ENCODE results near the gene ARHGAP22. TPM values are rescaled to one million over a fixed set of nuclear protein-coding genes. Genes with fewer than 3 reads are reported as not detected.

ARHGAP22 gene
- total RNA-seq, 4 donors from 2014 or later: 2.2 to 9.1 (median 4.8) TPM

DNA sequence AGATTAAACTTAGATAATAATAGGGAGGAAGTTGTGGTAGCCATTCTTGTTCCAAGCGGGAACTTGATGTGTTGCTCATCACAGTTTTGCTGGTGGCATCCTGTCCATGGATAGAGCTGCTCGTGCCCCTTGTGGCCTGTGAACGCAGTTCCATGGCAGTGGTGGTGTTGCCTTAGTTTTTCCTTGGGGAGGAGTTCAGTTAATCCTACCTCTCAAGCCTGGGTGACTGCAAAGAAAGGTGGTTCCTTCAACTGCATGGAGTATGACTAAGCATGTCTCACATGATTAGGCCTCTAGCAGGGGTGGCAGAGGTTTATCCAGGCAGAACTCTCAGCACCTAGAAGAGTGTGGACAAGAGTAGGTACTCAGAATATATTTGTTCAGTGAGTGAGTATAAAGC lies 198.7 kb downstream of the ARHGAP22 start:
- DNase-seq (ENCODE audit: extremely low spot score): no peak
- no peak overlapping the region for H3K4me3 ChIP-seq
- WGBS: 49% methylated on average over 3 of the region's 3 CpGs
- no peaks in the 10 kb centered on the region for H3K4me1 ChIP-seq
- peaks cover 0 to 31% (median 9%) of the 10 kb centered on the region in 4 donors for H3K36me3 ChIP-seq
- TF ChIP-seq EP300 (IDR thresholded peaks at IDR 0.05): no peak
- TF ChIP-seq, protein P1, sequence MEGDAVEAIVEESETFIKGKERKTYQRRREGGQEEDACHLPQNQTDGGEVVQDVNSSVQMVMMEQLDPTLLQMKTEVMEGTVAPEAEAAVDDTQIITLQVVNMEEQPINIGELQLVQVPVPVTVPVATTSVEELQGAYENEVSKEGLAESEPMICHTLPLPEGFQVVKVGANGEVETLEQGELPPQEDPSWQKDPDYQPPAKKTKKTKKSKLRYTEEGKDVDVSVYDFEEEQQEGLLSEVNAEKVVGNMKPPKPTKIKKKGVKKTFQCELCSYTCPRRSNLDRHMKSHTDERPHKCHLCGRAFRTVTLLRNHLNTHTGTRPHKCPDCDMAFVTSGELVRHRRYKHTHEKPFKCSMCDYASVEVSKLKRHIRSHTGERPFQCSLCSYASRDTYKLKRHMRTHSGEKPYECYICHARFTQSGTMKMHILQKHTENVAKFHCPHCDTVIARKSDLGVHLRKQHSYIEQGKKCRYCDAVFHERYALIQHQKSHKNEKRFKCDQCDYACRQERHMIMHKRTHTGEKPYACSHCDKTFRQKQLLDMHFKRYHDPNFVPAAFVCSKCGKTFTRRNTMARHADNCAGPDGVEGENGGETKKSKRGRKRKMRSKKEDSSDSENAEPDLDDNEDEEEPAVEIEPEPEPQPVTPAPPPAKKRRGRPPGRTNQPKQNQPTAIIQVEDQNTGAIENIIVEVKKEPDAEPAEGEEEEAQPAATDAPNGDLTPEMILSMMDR (IDR thresholded peaks at IDR 0.05): no peak
- no peak for TF ChIP-seq POLR2A (IDR thresholded peaks at IDR 0.05; ENCODE audit: low read depth)
- TF ChIP-seq POLR2AphosphoS5 (IDR thresholded peaks at IDR 0.05): no peak
- no peak overlapping the region for H3K27ac ChIP-seq (replicated peaks in 1 of 4)
- intact Hi-C loops (cut with DNase I): no loop called here
- no peaks in the 10 kb centered on the region for H3K27me3 ChIP-seq
- peaks cover 0 to under 1% (median 0%) of the 10 kb centered on the region in 4 donors for H3K9me3 ChIP-seq

GRCh38 chr10:48404646-48405045 lies 200.2 kb downstream of the ARHGAP22 start:
- Histone ChIP-seq H3K4me3 (no peak overlapping the region), H3K9me3 (no peaks in the 10 kb centered on the region), H3K36me3 (peaks cover 0 to 16% (median under 1%) of the 10 kb centered on the region in 4 donors), H3K27ac (replicated peaks in 1 of 4) (no peak overlapping the region), H3K27me3 (no peaks in the 10 kb centered on the region), H3K4me1 (peaks cover 0 to 12% (median 10%) of the 10 kb centered on the region in 4 donors)
- intact Hi-C loops (cut with DNase I): no loop called here
- WGBS: 80% methylated on average over 4 of the region's 4 CpGs
- TF ChIP-seq, protein P1 (IDR thresholded peaks at IDR 0.05): no peak
- TF ChIP-seq POLR2A (IDR thresholded peaks at IDR 0.05; ENCODE audit: low read depth) (no peak), POLR2AphosphoS5 (IDR thresholded peaks at IDR 0.05) (no peak), EP300 (IDR thresholded peaks at IDR 0.05) (no peak)
- no peak for DNase-seq (ENCODE audit: extremely low spot score)

- TF ChIP-seq, protein P1 (IDR thresholded peaks at IDR 0.05): no peak
- TF ChIP-seq EP300 (IDR thresholded peaks at IDR 0.05) (no peak), POLR2AphosphoS5 (IDR thresholded peaks at IDR 0.05) (no peak)
- WGBS: 97% methylated on average over 1 of the region's 1 CpG
- no peak overlapping the region for H3K27ac ChIP-seq (replicated peaks in 1 of 4)
- no peaks in the 10 kb centered on the region for H3K27me3 ChIP-seq
- no peak overlapping the region for H3K4me3 ChIP-seq
- no peaks in the 10 kb centered on the region for H3K9me3 ChIP-seq
- DNase-seq (ENCODE audit: extremely low spot score): no peak
- intact Hi-C loops (cut with DNase I): no loop called here
- peaks cover 0 to 26% (median 22%) of the 10 kb centered on the region in 4 donors for H3K4me1 ChIP-seq
- no peaks in the 10 kb centered on the region for H3K36me3 ChIP-seq
Observed at GRCh38 chr10:48400850-48401220, 204.0 kb downstream of the ARHGAP22 start.

DNA sequence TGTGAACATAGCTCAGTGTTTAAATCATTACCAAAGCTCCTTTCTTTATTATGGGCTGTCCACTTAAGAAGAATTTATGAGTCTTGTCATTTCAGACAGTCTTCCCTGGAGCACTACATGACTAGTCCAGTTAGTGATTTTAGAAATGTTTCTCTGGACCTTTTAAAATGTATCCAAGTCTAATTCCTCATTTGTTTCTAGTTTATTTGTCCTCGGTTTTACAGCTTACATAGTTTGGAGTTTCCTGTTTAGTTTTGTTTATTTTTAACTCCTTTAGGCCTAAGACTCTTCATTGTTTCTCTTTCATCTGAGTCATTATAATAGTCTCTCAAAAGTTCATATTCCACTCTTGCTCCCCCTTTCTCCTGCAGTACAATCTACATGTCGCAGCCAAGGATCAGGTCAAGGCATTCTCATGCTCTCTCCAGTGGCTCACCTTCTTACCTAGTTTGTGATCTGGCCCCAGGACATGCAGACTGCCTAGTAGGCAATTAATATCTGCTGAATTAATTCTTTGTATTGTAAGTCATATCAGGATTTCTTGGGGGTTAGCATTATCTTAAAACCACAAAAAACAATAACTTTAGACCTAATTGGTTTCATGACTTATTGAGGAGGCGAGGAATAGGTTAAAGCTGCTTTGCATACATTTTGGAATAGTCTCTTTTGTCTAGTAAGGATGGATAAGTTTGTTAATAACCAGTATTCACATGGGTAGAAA lies 204.6 kb downstream of the ARHGAP22 start:
- Histone ChIP-seq H3K4me1 (peaks cover 0 to 26% (median 22%) of the 10 kb centered on the region in 4 donors), H3K27ac (replicated peaks in 1 of 4) (no peak overlapping the region), H3K27me3 (no peaks in the 10 kb centered on the region), H3K36me3 (no peaks in the 10 kb centered on the region), H3K4me3 (no peak overlapping the region), H3K9me3 (no peaks in the 10 kb centered on the region)
- TF ChIP-seq, protein P1 (IDR thresholded peaks at IDR 0.05): no peak
- no peak for TF ChIP-seq POLR2A (IDR thresholded peaks at IDR 0.05; ENCODE audit: low read depth)
- TF ChIP-seq EP300 (IDR thresholded peaks at IDR 0.05): no peak
- TF ChIP-seq POLR2AphosphoS5 (IDR thresholded peaks at IDR 0.05): no peak
- intact Hi-C loops (cut with DNase I): no loop called here
- 64% methylated on average over 3 of the region's 3 CpGs for WGBS
- DNase-seq (ENCODE audit: extremely low spot score): no peak

DNA sequence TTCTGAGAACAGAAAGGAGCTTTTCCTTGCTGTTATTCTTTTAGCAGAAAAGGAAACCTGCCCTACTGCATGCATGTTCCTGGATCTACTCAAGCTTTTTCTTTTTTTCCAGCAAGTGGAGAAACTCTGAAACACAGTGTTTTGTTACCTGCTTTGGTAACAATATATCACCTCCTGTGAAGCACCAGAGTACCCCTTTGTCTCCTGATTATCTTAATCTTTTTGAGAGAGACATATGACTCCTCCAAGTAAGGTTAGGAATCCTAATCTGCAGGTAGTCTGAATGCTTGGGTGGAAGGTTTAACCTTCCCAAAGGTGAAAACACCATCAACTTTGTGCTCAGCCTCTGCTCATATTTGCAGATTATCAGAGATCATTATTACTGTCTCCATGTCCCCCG lies 205.3 kb downstream of the ARHGAP22 start:
- Histone ChIP-seq H3K9me3 (no peaks in the 10 kb centered on the region), H3K27me3 (no peaks in the 10 kb centered on the region), H3K4me1 (peaks cover 0 to 26% (median 22%) of the 10 kb centered on the region in 4 donors), H3K36me3 (no peaks in the 10 kb centered on the region), H3K27ac (replicated peaks in 1 of 4) (no peak overlapping the region), H3K4me3 (no peak overlapping the region)
- TF ChIP-seq POLR2AphosphoS5 (IDR thresholded peaks at IDR 0.05): no peak
- TF ChIP-seq EP300 (IDR thresholded peaks at IDR 0.05): no peak
- TF ChIP-seq, protein P1 (IDR thresholded peaks at IDR 0.05): no peak
- TF ChIP-seq POLR2A (IDR thresholded peaks at IDR 0.05; ENCODE audit: low read depth): no peak
- DNase-seq (ENCODE audit: extremely low spot score): no peak
- intact Hi-C loops (cut with DNase I): no loop called here
- WGBS: 88% methylated on average over 1 of the region's 1 CpG
